ENCODE measurements around the gene C1QA.

- TF ChIP-seq CTCF (IDR thresholded peaks at IDR 0.05) (peak in 1 of 3 donors; percentile 10), POLR2AphosphoS5 (IDR thresholded peaks at IDR 0.05) (no peak), POLR2A (IDR thresholded peaks at IDR 0.05) (no peak)
Measured at GRCh38 chr1:22665752-22666151, 29.3 kb downstream of the C1QA start.

Data from breast epithelium (tissue), 3 donors.